ENCODE data around the gene ACSL3. TPM values are rescaled to one million over a fixed set of nuclear protein-coding genes. Genes with fewer than 3 reads are reported as not detected.

ACSL3 gene
- total and polyA plus RNA-seq, 2 experiments from 2014 or later, result 108 to 148 TPM

DNA sequence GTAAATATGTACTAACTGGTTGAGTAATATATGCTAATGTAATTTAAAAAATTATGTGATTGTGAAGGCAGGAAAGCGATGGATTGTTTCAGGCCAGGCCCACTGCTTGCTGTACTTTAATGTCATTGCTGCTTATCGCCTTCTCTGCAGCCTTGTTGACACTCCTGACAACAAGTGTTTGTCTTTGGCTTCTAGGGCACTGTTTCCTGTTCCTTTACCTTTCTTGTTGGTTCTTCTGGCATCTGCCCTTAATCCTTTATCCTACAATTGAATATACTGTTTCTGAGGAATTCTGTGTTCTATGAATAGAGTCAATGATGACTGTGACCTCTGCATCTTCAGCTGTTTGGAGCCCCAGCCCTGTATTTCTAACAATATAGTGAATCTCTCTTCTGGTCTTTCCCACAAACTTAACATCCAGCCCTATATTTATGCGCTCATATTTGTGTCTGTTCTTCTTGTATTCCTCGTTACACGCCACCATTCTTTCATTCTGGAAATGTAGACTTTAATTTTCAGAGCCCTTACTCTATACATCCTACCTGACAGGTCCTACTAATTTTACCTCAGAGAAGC, 17.6 kb downstream of the ACSL3 start:
- TF ChIP-seq, protein P1, sequence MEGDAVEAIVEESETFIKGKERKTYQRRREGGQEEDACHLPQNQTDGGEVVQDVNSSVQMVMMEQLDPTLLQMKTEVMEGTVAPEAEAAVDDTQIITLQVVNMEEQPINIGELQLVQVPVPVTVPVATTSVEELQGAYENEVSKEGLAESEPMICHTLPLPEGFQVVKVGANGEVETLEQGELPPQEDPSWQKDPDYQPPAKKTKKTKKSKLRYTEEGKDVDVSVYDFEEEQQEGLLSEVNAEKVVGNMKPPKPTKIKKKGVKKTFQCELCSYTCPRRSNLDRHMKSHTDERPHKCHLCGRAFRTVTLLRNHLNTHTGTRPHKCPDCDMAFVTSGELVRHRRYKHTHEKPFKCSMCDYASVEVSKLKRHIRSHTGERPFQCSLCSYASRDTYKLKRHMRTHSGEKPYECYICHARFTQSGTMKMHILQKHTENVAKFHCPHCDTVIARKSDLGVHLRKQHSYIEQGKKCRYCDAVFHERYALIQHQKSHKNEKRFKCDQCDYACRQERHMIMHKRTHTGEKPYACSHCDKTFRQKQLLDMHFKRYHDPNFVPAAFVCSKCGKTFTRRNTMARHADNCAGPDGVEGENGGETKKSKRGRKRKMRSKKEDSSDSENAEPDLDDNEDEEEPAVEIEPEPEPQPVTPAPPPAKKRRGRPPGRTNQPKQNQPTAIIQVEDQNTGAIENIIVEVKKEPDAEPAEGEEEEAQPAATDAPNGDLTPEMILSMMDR (IDR thresholded peaks at IDR 0.05; ENCODE audit: low read depth, low read length), result no peak
- no peak for DNase-seq (ENCODE audit: low read depth in 1 of 2, low spot score in 1 of 2)
- no peak overlapping the region for H3K4me3 ChIP-seq
- H3K9me3 ChIP-seq (ENCODE audit: low read depth), result no peaks in the 10 kb centered on the region
- no peaks in the 10 kb centered on the region for H3K36me3 ChIP-seq
- H3K27ac ChIP-seq, result peak overlapping the region; percentile 7
- peaks cover 24% of the 10 kb centered on the region for H3K4me1 ChIP-seq (ENCODE audit: low read depth)
- no peaks in the 10 kb centered on the region for H3K27me3 ChIP-seq

GRCh38 chr2:222878877-222879603, 18.2 kb downstream of the ACSL3 start:
- peak overlapping the region; percentile 7 for H3K27ac ChIP-seq
- peaks cover 30% of the 10 kb centered on the region for H3K4me1 ChIP-seq (ENCODE audit: low read depth)
- H3K9me3 ChIP-seq (ENCODE audit: low read depth), result no peaks in the 10 kb centered on the region
- no peaks in the 10 kb centered on the region for H3K36me3 ChIP-seq
- H3K27me3 ChIP-seq, result no peaks in the 10 kb centered on the region
- DNase-seq (ENCODE audit: low read depth in 1 of 2, low spot score in 1 of 2), result peak in 1 of 2 donors; percentile 53
- no peak overlapping the region for H3K4me3 ChIP-seq
- TF ChIP-seq, protein P1 (IDR thresholded peaks at IDR 0.05; ENCODE audit: low read depth, low read length), result no peak

- no peak for DNase-seq (ENCODE audit: low read depth in 1 of 2, low spot score in 1 of 2)
- Histone ChIP-seq H3K4me3 (no peak overlapping the region), H3K4me1 (ENCODE audit: low read depth) (peaks cover 35% of the 10 kb centered on the region), H3K36me3 (no peaks in the 10 kb centered on the region), H3K9me3 (ENCODE audit: low read depth) (no peaks in the 10 kb centered on the region), H3K27me3 (no peaks in the 10 kb centered on the region), H3K27ac (peak overlapping the region; percentile 7)
- TF ChIP-seq, protein P1 (IDR thresholded peaks at IDR 0.05; ENCODE audit: low read depth, low read length), result no peak
Measured at GRCh38 chr2:222879604-222879933, 18.7 kb downstream of the ACSL3 start.

GRCh38 chr2:222882484-222882928, 21.7 kb downstream of the ACSL3 start:
- Histone ChIP-seq H3K27me3 (no peaks in the 10 kb centered on the region), H3K9me3 (ENCODE audit: low read depth) (no peaks in the 10 kb centered on the region), H3K36me3 (no peaks in the 10 kb centered on the region), H3K4me3 (no peak overlapping the region), H3K27ac (no peak overlapping the region), H3K4me1 (ENCODE audit: low read depth) (peaks cover 40% of the 10 kb centered on the region)
- TF ChIP-seq, protein P1 (IDR thresholded peaks at IDR 0.05; ENCODE audit: low read depth, low read length), result no peak
- no peak for DNase-seq (ENCODE audit: low read depth in 1 of 2, low spot score in 1 of 2)

DNA sequence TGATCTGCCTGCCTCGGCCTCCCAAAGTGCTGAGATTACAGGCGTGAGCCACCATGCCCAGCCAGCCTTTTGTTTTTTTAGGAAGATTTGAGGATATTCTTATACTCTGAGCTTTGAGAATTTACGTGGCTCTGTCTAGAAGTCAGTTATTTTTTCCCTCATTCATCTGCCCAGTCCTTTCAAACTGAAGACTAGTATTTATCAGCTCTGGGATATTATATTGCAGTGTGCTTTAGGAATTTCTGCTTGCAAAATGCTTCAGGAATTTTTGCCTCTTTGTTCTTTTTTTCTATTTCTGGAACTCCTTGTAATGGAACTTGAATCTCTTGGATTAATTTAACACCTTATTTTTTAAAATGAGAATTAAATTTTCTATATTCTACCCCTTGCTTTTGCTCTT, 22.6 kb downstream of the ACSL3 start:
- TF ChIP-seq, protein P1 (IDR thresholded peaks at IDR 0.05; ENCODE audit: low read depth, low read length), result no peak
- Histone ChIP-seq H3K36me3 (no peaks in the 10 kb centered on the region), H3K4me3 (no peak overlapping the region), H3K27me3 (no peaks in the 10 kb centered on the region), H3K27ac (peak overlapping the region; percentile 83), H3K4me1 (ENCODE audit: low read depth) (peaks cover 31% of the 10 kb centered on the region), H3K9me3 (ENCODE audit: low read depth) (no peaks in the 10 kb centered on the region)
- peak in 1 of 2 donors; percentile 53 for DNase-seq (ENCODE audit: low read depth in 1 of 2, low spot score in 1 of 2)
